WI38 (cell line): ENCODE data around the gene ARMC9.

Experiments used
- H3K4me3 ChIP-seq: 2 replicates; pipeline ENCODE4 v1.5.1; 2011; ENCODE audit warnings: low read depth, mild to moderate bottlenecking, control low read depth, low read length
- CTCF ChIP-seq: IDR thresholded peaks from 2 replicates; pipeline ENCODE4 v1.5.1; 2012; ENCODE audit warnings: low read depth, mild to moderate bottlenecking, control low read depth, low read length

The ARMC9 gene

GRCh38 chr2:231326404-231326803 is 128.0 kb downstream of the ARMC9 start:
- no peak for TF ChIP-seq CTCF
- no peak overlapping the region for H3K4me3 ChIP-seq

GRCh38 chr2:231330311-231330710 is 131.9 kb downstream of the ARMC9 start:
- no peak overlapping the region for H3K4me3 ChIP-seq
- TF ChIP-seq CTCF: no peak

- H3K4me3 ChIP-seq: no peak overlapping the region
- TF ChIP-seq CTCF: no peak
These were observed 133.1 kb downstream of the ARMC9 start for GRCh38 chr2:231331533-231331932.

GRCh38 chr2:231332388-231332787 is 134.0 kb downstream of the ARMC9 start:
- H3K4me3 ChIP-seq: no peak overlapping the region
- no peak for TF ChIP-seq CTCF

- no peak overlapping the region for H3K4me3 ChIP-seq
- TF ChIP-seq CTCF: no peak
These were observed 134.6 kb downstream of the ARMC9 start for GRCh38 chr2:231332872-231333500.

GRCh38 chr2:231334179-231334930 is 135.9 kb downstream of the ARMC9 start:
- TF ChIP-seq CTCF: no peak
- H3K4me3 ChIP-seq: no peak overlapping the region

- TF ChIP-seq CTCF: no peak
- no peak overlapping the region for H3K4me3 ChIP-seq
These were observed 136.6 kb downstream of the ARMC9 start for GRCh38 chr2:231334981-231335380.
